Measurements from ENCODE around the gene ROS1. TPM values are rescaled to one million over a fixed set of nuclear protein-coding genes. Genes with fewer than 3 reads are reported as not detected.

The ROS1 gene
- total RNA-seq, 2 experiments from 2014 or later, result not detected

DNA sequence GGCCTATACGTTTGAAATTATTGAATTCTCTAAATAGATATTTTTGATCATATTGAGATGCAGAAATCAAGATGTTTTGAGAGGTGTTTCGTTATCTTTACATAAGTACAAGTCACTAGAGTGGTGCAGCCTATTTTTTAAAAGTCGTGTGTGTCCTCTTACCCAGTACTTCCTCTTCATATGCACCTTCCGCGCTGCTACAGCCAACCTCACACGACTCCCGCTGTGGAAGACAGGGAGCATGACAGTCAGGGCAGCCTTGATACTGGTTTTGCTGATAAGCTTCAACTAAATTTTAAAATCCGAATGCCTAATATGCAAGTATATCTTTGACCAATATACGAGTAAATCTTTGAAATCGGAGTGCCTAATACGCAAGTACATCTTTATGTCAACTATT is 16.3 kb downstream of the ROS1 start:
- no peaks in the 10 kb centered on the region for H3K36me3 Mint-ChIP-seq
- H3K4me3 Mint-ChIP-seq, result no peak overlapping the region
- no peaks in the 10 kb centered on the region for H3K4me1 Mint-ChIP-seq
- H3K27ac Mint-ChIP-seq, result no peak overlapping the region
- no peak for DNase-seq
- H3K9me3 Mint-ChIP-seq, result no peaks in the 10 kb centered on the region
- H3K27me3 Mint-ChIP-seq, result peaks cover 29% of the 10 kb centered on the region

DNA sequence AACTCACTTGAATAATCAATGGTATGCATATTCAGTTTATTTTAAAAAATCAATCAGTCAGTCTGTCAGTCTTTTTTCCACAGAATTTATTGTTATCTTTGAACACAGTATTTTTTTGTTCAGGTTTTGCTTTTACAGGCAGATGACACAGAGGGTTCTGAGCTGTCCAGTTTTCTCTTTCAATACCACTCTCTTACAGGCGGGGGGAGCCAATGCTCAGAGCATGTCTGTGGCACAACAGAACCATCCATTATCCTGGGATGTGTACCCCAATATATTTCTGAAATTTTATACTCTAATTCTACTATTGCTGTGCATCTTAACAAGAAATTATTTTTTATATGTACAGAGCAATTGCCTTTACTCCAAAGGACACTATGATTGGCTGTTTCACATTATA is 21.2 kb downstream of the ROS1 start:
- Mint-ChIP-seq H3K27me3 (peaks cover 20% of the 10 kb centered on the region), H3K27ac (no peak overlapping the region), H3K4me1 (no peaks in the 10 kb centered on the region), H3K36me3 (no peaks in the 10 kb centered on the region), H3K9me3 (no peaks in the 10 kb centered on the region), H3K4me3 (no peak overlapping the region)
- DNase-seq, result no peak

DNA sequence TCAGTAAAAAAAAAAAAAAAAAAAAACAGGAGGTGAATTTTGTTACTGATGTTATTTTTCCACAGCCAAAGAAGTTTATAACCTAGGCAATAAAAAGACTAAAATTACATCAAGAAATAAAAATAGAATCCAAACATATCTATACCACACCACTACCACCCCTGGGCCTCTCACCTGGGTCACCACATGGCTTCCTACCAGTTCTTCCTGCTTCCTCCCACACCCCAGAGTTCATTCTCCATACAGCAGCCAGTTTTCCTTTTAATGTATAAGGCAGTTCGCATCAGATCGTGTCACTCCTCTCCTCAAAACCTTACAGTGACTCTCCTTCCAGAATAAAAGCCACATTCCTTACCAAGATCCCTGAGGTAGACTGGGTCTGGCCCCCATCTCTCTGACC is 23.9 kb downstream of the ROS1 start:
- Mint-ChIP-seq H3K4me1 (no peaks in the 10 kb centered on the region), H3K36me3 (no peaks in the 10 kb centered on the region), H3K9me3 (no peaks in the 10 kb centered on the region), H3K27ac (no peak overlapping the region), H3K4me3 (no peak overlapping the region), H3K27me3 (peaks cover under 1% of the 10 kb centered on the region)
- no peak for DNase-seq

DNA sequence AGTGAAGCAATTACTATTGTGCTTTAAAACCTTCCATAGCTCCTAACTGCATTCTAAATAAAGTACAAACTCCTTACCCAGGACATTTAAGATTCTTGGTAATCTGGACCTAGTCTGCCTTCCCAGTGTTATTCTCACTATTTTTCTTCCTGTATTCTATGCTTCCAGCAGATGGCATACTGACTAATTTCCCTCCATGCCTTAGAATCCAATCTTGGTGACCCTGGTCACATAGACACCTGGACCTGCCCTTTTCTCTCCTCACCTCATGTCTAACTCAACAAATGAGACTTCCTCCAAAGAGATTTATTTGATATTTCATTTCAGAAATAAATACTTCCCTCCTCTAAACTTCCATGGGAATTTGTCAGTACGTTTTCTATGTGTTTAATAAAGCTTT is 25.8 kb downstream of the ROS1 start:
- Mint-ChIP-seq H3K27me3 (no peaks in the 10 kb centered on the region), H3K9me3 (no peaks in the 10 kb centered on the region), H3K27ac (no peak overlapping the region), H3K4me1 (no peaks in the 10 kb centered on the region), H3K36me3 (no peaks in the 10 kb centered on the region), H3K4me3 (no peak overlapping the region)
- DNase-seq, result no peak

DNA sequence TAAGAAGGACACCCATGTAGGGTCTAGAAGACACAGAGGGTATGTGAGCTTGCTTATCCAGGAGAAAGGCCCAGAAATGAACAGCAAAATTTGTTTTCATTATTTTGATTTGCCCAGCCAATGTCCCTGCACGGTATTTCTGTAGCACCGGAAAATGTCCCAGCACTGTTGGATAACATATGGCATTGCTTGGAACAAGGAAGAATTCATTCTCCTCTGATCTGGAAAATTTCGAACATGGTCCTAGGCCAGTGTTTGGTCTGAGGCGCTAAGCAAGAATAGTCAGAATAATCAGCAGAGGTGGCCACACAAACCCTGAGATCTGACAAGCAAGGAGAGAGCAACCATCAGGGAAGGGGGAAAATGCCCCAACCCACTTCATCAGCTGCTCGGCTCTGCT is 26.6 kb downstream of the ROS1 start:
- Mint-ChIP-seq H3K9me3 (no peaks in the 10 kb centered on the region), H3K27me3 (peaks cover under 1% of the 10 kb centered on the region), H3K36me3 (no peaks in the 10 kb centered on the region), H3K27ac (no peak overlapping the region), H3K4me3 (no peak overlapping the region), H3K4me1 (no peaks in the 10 kb centered on the region)
- DNase-seq, result no peak

DNA sequence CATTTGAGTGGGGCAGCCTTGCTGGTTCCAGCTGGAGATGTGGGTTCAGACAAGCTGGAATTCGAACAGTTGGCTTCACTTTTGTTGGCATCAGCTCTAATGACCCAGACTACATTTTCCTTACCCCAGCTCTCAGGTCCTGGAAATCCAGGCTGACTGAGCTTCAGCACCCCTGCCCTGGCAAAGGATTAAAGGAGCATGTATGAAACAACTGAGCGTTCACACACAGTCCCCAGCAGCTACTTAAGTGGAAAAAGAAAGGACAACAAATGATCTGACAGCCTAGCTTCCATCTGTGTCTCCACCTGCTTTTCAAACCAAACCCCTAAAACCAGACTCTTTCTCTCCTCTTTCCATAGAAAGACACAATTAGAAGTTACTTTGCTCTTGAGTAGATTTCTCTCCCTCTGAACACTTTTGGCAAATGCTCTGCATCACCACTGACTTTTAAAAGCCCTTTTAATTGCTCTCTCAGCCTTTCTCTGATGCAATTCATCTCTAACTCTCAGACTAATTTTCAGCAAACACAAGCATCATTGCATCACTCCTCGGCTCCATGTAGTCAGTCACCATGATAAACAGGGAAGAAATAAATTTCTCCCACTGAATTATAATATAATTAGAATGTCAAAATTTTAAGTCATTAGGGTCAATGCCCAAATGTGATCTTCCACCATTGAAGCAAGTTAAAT is 28.1 kb downstream of the ROS1 start:
- Mint-ChIP-seq H3K27me3 (peaks cover 7% of the 10 kb centered on the region), H3K36me3 (no peaks in the 10 kb centered on the region), H3K27ac (no peak overlapping the region), H3K4me1 (no peaks in the 10 kb centered on the region), H3K9me3 (no peaks in the 10 kb centered on the region), H3K4me3 (no peak overlapping the region)
- no peak for DNase-seq

DNA sequence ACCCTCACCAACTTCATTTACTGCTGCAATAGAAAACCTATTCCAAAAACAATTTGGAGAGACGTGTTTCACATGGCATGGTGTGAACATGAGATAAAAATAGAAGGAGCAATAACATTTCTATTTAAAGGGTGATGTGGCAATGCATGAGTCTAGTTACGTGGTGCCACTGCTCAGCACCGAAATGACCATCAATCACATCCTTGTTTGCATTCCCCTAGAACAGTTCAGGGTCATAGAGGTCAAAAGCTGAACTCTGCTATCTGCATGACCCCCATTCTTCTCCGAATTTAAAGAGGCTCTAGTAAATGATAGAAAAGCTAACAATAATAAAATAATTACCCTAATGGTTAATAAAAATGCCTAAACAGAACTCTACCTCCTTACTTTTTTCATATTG is 29.5 kb downstream of the ROS1 start:
- no peak overlapping the region for H3K4me3 Mint-ChIP-seq
- no peak overlapping the region for H3K27ac Mint-ChIP-seq
- H3K27me3 Mint-ChIP-seq, result peaks cover 9% of the 10 kb centered on the region
- H3K9me3 Mint-ChIP-seq, result no peaks in the 10 kb centered on the region
- H3K4me1 Mint-ChIP-seq, result no peaks in the 10 kb centered on the region
- DNase-seq, result no peak
- H3K36me3 Mint-ChIP-seq, result no peaks in the 10 kb centered on the region

DNA sequence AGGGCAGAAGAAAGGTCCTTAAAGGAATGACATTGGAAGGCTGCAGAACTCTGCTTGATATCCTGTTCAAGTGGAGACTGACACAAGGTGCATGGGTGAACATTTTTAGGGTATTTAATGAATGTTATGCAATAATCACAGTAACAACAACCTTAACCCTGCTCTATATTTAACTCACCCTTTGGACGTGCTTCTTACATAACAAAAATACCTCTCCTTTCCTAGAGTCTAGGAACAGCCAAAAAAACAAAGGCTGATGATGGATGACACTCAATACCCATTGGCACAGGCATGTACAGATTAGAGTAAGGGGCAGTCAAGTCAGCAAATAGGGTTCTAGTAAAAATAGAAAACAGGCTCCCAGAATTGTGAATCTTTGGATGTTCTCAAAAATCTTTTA is 30.6 kb downstream of the ROS1 start:
- DNase-seq, result no peak
- Mint-ChIP-seq H3K9me3 (no peaks in the 10 kb centered on the region), H3K4me1 (no peaks in the 10 kb centered on the region), H3K27ac (no peak overlapping the region), H3K4me3 (no peak overlapping the region), H3K36me3 (no peaks in the 10 kb centered on the region), H3K27me3 (peaks cover 12% of the 10 kb centered on the region)

DNA sequence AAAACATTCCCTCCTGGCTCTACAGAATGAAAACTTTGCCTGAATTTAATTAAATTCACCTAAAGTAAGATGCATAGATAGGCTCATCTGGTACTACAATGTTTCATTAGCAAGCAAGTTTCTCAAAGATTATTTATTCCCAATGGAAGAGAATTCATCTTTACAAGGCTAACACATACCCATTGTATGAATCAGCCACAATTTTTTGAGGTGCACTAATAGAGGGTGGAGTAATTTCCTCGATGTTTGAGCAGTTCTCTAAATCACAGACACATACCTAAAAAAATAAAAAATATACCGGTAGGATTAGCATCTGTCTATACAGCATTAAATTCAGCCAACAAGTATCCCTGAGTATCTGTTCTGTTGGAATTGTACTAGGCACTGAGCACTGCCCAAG is 32.7 kb downstream of the ROS1 start:
- peaks cover 12% of the 10 kb centered on the region for H3K27me3 Mint-ChIP-seq
- no peaks in the 10 kb centered on the region for H3K36me3 Mint-ChIP-seq
- no peak overlapping the region for H3K27ac Mint-ChIP-seq
- no peaks in the 10 kb centered on the region for H3K9me3 Mint-ChIP-seq
- no peak for DNase-seq
- no peak overlapping the region for H3K4me3 Mint-ChIP-seq
- no peaks in the 10 kb centered on the region for H3K4me1 Mint-ChIP-seq

DNA sequence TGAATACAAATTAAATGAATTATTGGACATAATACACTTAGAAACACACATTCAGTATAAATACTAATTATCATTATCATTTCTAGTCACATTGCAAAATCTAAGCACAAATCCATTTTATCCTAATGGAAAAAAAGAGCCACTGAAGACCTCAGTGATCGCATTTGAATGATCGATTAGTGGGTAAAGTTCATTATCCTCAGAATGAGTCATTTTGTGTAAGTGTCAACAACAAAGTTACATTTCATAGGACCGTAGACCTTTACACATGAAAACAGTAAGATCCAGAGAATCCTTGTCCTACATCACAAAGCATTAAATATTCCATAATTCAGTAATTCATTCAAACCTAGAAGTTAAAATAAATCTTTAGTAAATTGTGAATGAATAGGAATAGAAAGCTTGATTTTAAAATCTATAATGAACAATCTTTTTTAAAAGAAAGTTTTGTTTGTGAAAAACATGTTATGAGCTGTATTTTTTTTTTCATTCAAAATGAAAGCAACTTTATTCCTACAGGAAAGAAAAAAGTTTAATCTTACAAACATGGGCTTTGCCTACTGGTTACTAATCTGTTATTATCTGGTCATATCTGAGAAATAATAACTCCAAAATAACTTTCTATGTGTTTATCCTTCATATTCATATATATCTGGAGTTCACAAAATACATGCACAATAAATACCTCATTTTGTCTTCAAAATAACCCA is 33.7 kb downstream of the ROS1 start:
- no peak for DNase-seq
- peaks cover 12% of the 10 kb centered on the region for H3K27me3 Mint-ChIP-seq
- no peak overlapping the region for H3K4me3 Mint-ChIP-seq
- no peaks in the 10 kb centered on the region for H3K36me3 Mint-ChIP-seq
- no peak overlapping the region for H3K27ac Mint-ChIP-seq
- H3K9me3 Mint-ChIP-seq, result no peaks in the 10 kb centered on the region
- no peaks in the 10 kb centered on the region for H3K4me1 Mint-ChIP-seq

DNA sequence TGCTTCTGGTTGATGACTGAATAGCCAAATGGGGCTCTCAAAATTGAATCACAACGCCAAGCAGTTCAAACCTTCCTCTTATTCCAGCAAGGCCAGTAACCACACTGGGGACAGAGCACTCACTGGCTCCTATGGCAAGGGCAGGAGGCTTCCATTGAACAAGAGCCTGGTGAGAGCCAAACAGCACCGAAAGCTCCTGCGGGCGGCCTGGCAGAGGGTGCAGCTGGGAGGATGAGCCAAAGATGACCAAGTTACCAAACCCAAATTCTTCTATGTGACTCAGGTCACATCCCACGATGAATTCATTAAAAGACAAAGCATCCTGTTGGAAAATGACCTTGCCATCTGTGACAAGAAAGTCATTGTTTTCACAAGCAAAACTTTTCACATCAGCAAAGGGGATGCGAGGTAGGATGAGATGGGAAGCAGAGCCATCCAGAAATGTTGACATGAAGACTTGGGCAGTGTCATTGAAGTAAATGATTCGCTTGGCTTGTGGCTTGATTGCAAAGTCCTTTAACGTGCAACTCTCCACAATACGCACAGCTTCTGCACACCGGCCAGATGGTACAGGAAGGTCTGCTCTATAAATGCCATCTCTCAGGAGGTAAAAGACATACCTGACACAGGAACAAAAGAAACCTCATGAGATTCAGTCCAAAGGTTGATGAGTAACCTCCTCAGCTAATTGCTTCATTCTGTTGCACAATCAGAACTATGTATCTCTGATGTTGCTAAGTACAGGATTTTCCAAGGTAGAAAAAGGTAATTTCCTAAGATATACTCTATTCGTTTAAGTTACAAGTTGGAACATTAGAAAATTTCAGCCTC is 36.3 kb downstream of the ROS1 start:
- Mint-ChIP-seq H3K4me3 (no peak overlapping the region), H3K9me3 (no peaks in the 10 kb centered on the region), H3K4me1 (no peaks in the 10 kb centered on the region)

DNA sequence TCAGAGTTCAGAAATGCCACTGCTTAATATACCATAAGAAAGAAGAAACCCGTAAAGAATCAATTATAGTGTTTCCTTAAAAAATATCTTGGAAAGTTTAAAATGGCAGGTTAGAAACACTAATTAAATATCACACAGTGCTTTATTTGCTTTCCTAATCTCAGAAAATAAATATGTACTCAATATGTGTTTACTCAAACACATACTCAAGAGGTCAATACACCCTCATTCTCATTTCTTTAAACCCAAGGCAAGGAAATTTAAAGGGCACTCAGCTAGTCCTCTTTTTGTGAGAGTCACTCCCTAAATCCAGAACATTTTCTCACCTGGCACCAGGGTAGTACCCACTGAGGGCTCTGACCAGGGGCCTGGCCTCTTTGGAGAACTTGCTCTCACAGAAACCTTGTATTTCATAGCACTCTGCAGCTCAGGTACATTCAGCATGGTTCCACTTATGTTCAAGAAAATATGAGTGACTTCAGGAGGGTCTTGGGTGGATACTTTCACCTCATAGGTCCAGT is 38.2 kb downstream of the ROS1 start:
- Mint-ChIP-seq H3K27ac (no peak overlapping the region), H3K4me3 (no peak overlapping the region), H3K36me3 (no peaks in the 10 kb centered on the region), H3K27me3 (peaks cover 16% of the 10 kb centered on the region), H3K9me3 (no peaks in the 10 kb centered on the region), H3K4me1 (no peaks in the 10 kb centered on the region)
- DNase-seq, result no peak

More for the DNA sequence above, 36.3 kb downstream of the ROS1 start:
- DNase-seq, result no peak
- no peak overlapping the region for H3K27ac Mint-ChIP-seq
- no peaks in the 10 kb centered on the region for H3K36me3 Mint-ChIP-seq
- H3K27me3 Mint-ChIP-seq, result peaks cover 18% of the 10 kb centered on the region

DNA sequence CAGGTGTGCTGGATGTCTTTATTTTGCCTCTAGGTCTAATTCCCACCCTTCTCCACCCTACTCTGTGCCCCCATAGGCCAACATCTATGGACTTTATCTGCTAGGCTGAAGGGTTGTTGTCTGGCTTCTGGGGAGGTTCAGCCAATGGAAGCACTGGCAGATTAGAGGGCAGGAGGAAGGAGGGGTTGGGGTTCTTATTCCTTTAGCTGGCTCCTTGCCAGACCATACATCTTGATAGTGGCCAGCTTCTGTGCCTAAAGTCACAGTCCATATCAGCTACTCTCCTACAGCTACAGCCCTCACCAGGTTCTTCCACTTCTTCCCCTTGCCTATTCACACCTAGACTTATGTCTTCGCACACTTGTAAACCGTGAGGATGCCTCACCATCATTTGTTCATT is 41.1 kb downstream of the ROS1 start:
- no peaks in the 10 kb centered on the region for H3K9me3 Mint-ChIP-seq
- H3K4me1 Mint-ChIP-seq, result no peaks in the 10 kb centered on the region
- peaks cover 16% of the 10 kb centered on the region for H3K27me3 Mint-ChIP-seq
- no peak overlapping the region for H3K4me3 Mint-ChIP-seq
- no peak for DNase-seq
- no peaks in the 10 kb centered on the region for H3K36me3 Mint-ChIP-seq
- H3K27ac Mint-ChIP-seq, result no peak overlapping the region

DNA sequence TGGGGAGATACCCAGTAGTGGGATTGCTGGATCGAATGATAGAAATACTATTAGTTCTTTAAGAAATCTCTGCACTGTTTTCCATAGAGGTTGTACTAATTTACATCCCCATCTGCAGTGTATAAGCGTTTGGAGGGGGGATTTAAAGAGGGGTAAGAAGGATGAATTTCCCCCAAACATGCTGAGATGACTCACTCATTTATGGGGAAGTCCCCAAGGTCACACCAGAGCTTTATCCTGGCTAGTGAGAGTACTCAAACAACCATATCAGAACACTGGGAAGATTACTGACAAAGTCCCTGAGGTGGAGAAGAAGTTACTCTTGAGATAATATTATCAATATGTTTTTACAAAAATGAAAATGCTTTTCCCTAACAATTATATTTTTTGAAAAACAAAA is 44.0 kb downstream of the ROS1 start:
- no peak for DNase-seq
- Mint-ChIP-seq H3K36me3 (no peaks in the 10 kb centered on the region), H3K4me3 (no peak overlapping the region), H3K27ac (no peak overlapping the region), H3K27me3 (peaks cover 22% of the 10 kb centered on the region), H3K4me1 (no peaks in the 10 kb centered on the region), H3K9me3 (peaks cover 1% of the 10 kb centered on the region)

DNA sequence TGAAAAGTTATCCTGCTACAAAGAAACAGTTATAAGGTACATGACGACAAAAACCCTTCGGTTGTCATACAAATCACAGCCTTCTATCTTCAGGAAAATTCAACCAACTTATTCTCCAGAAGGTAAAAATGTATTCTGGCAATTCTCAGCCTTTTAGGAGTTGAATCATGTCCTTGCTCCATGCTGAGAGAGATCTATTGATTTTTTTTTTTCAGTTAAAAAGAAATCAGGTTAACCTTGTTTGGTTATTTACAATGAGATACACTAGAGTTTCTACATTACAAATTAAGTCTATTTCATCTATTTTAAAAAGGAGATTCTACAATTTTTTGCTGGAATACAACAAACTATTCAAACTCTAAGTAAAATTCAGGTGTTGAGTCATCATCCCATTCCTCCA is 45.4 kb downstream of the ROS1 start:
- peaks cover 24% of the 10 kb centered on the region for H3K27me3 Mint-ChIP-seq
- no peaks in the 10 kb centered on the region for H3K36me3 Mint-ChIP-seq
- no peak overlapping the region for H3K4me3 Mint-ChIP-seq
- no peak overlapping the region for H3K27ac Mint-ChIP-seq
- H3K4me1 Mint-ChIP-seq, result no peaks in the 10 kb centered on the region
- H3K9me3 Mint-ChIP-seq, result peaks cover 1% of the 10 kb centered on the region
- no peak for DNase-seq
